ENCODE results near the gene EFR3B. TPM values are rescaled to one million over a fixed set of nuclear protein-coding genes. Genes with fewer than 3 reads are reported as not detected.

The EFR3B gene
- total RNA-seq, 1 donor from 2014 or later, result 17.2 TPM

DNA sequence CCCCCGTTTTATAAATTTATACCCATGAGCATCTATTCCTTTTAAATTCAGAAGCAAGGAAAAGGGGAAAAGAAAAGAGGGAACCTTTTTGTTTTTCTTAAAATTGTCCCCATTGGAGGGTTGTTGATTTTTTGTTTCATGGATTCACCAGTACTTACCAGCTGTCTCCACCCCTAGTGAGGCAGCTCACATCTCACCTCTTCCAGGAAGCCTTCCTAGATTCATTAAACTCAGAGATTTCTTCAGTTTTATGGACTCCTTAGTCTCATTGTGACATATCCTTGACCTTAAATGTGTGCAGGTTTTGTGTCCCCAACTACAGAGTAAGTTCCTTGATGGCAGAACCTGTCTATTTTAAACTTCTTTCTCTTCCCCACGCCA, 35.9 kb downstream of the EFR3B start:
- Histone ChIP-seq H3K27me3 (no peaks in the 10 kb centered on the region), H3K4me1 (peaks cover 10% of the 10 kb centered on the region), H3K4me3 (no peak overlapping the region), H3K27ac (no peak overlapping the region), H3K36me3 (no peaks in the 10 kb centered on the region), H3F3A (ENCODE audit: low read depth) (no peaks in the 10 kb centered on the region), H2AFZ (replicated peaks) (no peak overlapping the region), H3K9ac (no peak overlapping the region), H3K9me3 (ENCODE audit: low read depth) (no peaks in the 10 kb centered on the region), H3K4me2 (no peak overlapping the region), H4K20me1 (ENCODE audit: low read depth) (no peaks in the 10 kb centered on the region), H3K79me2 (ENCODE audit: low read depth) (peaks cover 6% of the 10 kb centered on the region)
- DNase-seq (ENCODE audit: low spot score), result no peak
- Mint-ChIP-seq H3K36me3 (peaks cover 17% of the 10 kb centered on the region), H3K4me1 (peaks cover 22% of the 10 kb centered on the region), H3K27ac (no peak overlapping the region), H3K9me3 (no peaks in the 10 kb centered on the region), H3K27me3 (ENCODE audit: insufficient read depth, low read depth) (peaks cover 5% of the 10 kb centered on the region), H3K4me3 (no peak overlapping the region)
- TF ChIP-seq EZH2 (IDR thresholded peaks at IDR 0.05) (no peak), EZH2phosphoT487 (IDR thresholded peaks at IDR 0.05) (no peak)
- TF ChIP-seq, protein P1, sequence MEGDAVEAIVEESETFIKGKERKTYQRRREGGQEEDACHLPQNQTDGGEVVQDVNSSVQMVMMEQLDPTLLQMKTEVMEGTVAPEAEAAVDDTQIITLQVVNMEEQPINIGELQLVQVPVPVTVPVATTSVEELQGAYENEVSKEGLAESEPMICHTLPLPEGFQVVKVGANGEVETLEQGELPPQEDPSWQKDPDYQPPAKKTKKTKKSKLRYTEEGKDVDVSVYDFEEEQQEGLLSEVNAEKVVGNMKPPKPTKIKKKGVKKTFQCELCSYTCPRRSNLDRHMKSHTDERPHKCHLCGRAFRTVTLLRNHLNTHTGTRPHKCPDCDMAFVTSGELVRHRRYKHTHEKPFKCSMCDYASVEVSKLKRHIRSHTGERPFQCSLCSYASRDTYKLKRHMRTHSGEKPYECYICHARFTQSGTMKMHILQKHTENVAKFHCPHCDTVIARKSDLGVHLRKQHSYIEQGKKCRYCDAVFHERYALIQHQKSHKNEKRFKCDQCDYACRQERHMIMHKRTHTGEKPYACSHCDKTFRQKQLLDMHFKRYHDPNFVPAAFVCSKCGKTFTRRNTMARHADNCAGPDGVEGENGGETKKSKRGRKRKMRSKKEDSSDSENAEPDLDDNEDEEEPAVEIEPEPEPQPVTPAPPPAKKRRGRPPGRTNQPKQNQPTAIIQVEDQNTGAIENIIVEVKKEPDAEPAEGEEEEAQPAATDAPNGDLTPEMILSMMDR (IDR thresholded peaks at IDR 0.05), result no peak

DNA sequence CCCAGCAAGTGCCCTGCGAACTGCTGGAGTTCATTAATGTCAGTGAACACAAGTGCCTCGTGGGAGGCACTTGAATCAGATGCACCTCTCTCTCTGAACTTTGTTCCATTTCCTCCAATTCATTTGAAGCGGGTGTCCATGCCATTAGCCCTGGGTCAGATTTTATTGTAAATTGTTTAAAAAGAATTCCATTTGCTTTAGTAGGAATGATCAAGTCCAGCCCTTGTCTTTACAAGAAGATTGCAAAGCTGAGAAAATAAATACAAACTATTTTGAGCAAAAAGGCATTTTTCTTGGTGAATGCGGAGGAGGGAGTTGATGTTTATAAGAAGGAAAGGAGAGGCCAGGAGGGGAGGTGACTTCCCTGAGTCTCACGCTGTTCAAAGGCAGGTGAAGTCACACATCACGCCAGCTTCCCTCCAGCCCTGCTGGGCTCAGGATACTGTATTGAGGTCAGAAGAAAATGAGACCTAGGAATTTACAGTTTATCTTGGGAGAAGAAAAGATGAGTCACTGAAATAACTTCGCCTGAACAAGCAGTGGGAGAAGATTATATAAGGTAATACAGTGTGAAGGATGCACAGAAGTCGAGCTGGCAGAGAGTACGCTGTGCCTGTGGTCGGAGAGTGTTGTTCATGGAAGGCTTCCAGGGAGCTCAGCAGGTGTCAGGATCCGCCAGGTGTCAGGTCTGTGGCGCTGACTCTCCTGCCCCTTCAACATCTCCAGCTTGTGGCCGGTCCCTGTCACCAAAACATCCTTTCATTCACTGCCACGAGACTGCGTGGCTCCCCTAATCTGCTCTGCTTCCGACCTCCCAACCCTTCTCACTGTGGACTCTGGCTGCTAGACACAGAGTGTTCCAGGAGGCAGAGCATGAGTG, 36.5 kb downstream of the EFR3B start:
- H3K4me1 ChIP-seq, result peaks cover 10% of the 10 kb centered on the region
- peaks cover 22% of the 10 kb centered on the region for H3K4me1 Mint-ChIP-seq
- H3K27me3 Mint-ChIP-seq (ENCODE audit: insufficient read depth, low read depth), result peaks cover 5% of the 10 kb centered on the region
- H3K27ac Mint-ChIP-seq, result no peak overlapping the region
- no peaks in the 10 kb centered on the region for H3K9me3 Mint-ChIP-seq
- H4K20me1 ChIP-seq (ENCODE audit: low read depth), result no peaks in the 10 kb centered on the region
- H3K27ac ChIP-seq, result no peak overlapping the region
- H3K4me3 Mint-ChIP-seq, result no peak overlapping the region
- no peaks in the 10 kb centered on the region for H3F3A ChIP-seq (ENCODE audit: low read depth)
- H3K36me3 ChIP-seq, result no peaks in the 10 kb centered on the region
- H3K9ac ChIP-seq, result no peak overlapping the region
- peaks cover 14% of the 10 kb centered on the region for H3K36me3 Mint-ChIP-seq
- H3K79me2 ChIP-seq (ENCODE audit: low read depth), result peaks cover 6% of the 10 kb centered on the region
- H3K27me3 ChIP-seq, result no peaks in the 10 kb centered on the region
- no peaks in the 10 kb centered on the region for H3K9me3 ChIP-seq (ENCODE audit: low read depth)
- DNase-seq (ENCODE audit: low spot score), result no peak
- no peak overlapping the region for H3K4me3 ChIP-seq
- H2AFZ ChIP-seq (replicated peaks), result no peak overlapping the region
- TF ChIP-seq EZH2phosphoT487 (IDR thresholded peaks at IDR 0.05) (no peak), EZH2 (IDR thresholded peaks at IDR 0.05) (no peak)
- TF ChIP-seq, protein P1 (IDR thresholded peaks at IDR 0.05), result no peak
- no peak overlapping the region for H3K4me2 ChIP-seq

DNA sequence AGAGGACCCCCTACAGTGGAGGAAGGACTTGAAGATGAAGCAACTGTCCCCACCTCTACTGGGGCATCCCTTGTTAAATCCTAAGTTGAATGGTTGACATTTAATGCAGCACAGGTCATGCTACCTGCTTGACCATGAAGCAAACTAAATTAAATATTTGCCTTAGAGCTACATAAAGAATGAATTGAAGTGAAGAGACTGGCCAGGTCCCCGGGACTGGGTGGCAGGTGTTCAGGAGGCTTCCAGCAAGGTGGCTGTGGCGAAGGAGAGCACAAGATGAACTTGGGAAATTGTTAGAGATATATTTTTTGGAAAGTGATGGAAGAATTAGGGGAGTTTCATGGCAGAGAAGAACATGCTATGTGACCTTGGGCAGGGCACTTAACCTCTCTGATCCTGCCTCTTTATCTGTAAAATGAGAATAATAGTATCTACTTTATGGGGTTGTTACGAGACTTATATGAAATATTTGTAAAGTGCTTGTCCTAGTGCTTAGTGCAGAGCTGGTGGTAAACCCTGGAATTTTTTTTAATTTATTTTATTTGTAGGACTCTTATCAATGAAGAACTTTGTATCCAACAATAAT, 37.3 kb downstream of the EFR3B start:
- Histone ChIP-seq H3K36me3 (no peaks in the 10 kb centered on the region), H3K27ac (no peak overlapping the region), H2AFZ (replicated peaks) (no peak overlapping the region), H3K9ac (no peak overlapping the region), H3K27me3 (no peaks in the 10 kb centered on the region), H3K9me3 (ENCODE audit: low read depth) (no peaks in the 10 kb centered on the region), H3F3A (ENCODE audit: low read depth) (no peaks in the 10 kb centered on the region), H3K4me2 (no peak overlapping the region), H3K4me3 (no peak overlapping the region), H3K4me1 (peaks cover 10% of the 10 kb centered on the region), H3K79me2 (ENCODE audit: low read depth) (peaks cover 6% of the 10 kb centered on the region), H4K20me1 (ENCODE audit: low read depth) (no peaks in the 10 kb centered on the region)
- TF ChIP-seq EZH2phosphoT487 (IDR thresholded peaks at IDR 0.05) (no peak), EZH2 (IDR thresholded peaks at IDR 0.05) (no peak)
- Mint-ChIP-seq H3K4me1 (peaks cover 22% of the 10 kb centered on the region), H3K9me3 (no peaks in the 10 kb centered on the region), H3K27ac (no peak overlapping the region), H3K36me3 (peaks cover 8% of the 10 kb centered on the region), H3K27me3 (ENCODE audit: insufficient read depth, low read depth) (peaks cover 5% of the 10 kb centered on the region), H3K4me3 (no peak overlapping the region)
- no peak for DNase-seq (ENCODE audit: low spot score)

All from neural progenitor cell (in vitro differentiated cells).